Adrenal gland (tissue), 12 donors: ENCODE measurements around the gene SNAP25. TPM values are rescaled to one million over a fixed set of nuclear protein-coding genes. Genes with fewer than 3 reads are reported as not detected.

Experiments used
- DNase-seq, 7 donors: peaks; one replicate each; pipeline ENCODE4 v3.0.0-alpha.2; 2019 to 2020
- H3K27ac ChIP-seq, 5 donors: fragments of 200-600 bp; sonication (generic) in 4 of 5; 1 replicate in 3 of 5; 2 replicates in 2 of 5; pipeline versions ENCODE4 v1.5.1 to v1.8.0; 2016 to 2020; ENCODE audit warnings: mild to moderate bottlenecking in 1 of 5
- H3K27me3 ChIP-seq: fragments of 200-600 bp; 2 replicates; pipeline ENCODE4 v1.8.0; 2021
- H3K36me3 ChIP-seq, 2 donors: fragments of 200-600 bp; replicated peaks in 1 of 2; 1 replicate in 1 of 2; 2 replicates in 1 of 2; pipeline versions ENCODE4 v1.5.1 to v1.8.0; 2018 to 2022
- H3K4me1 ChIP-seq, 2 donors: fragments of 200-600 bp; replicated peaks in 1 of 2; 1 replicate in 1 of 2; 2 replicates in 1 of 2; pipeline versions ENCODE4 v1.5.1 to v1.8.0; 2018 to 2021
- H3K4me3 ChIP-seq, 4 donors: fragments of 200-600 bp; sonication (generic) in 3 of 4; one replicate each; pipeline ENCODE4 v1.5.1; 2016 to 2018
- H3K9me3 ChIP-seq, 3 donors: fragments of 200-600 bp; sonication (generic) in 1 of 3; replicated peaks in 1 of 3; 1 replicate in 2 of 3; 2 replicates in 1 of 3; pipeline versions ENCODE4 v1.5.1 to v1.8.0; 2016 to 2021
- POLR2A ChIP-seq, 2 donors: fragments of 450-650 bp; IDR thresholded peaks; one replicate each; pipeline ENCODE4 v1.6.1; 2017; ENCODE audit warnings: antibody characterized with exemption in 2 of 2, mild to moderate bottlenecking in 2 of 2, moderate library complexity in 1 of 2
- WGBS, 4 donors: extraction: QIAGEN DNeasy Blood & Tissue Kit in 2 of 4; methylation state at CpG; one replicate each; pipeline versions ENCODE4 v1.1.5 to v1.1.7; 2013 to 2017; 5-methylcytosine and 5-hydroxymethylcytosine counted together
- intact Hi-C, 2 donors: fragments of 100-400 bp; cut with DNase I; formaldehyde crosslinking; loops; one replicate each; pipeline versions ENCODE4 v1.14.1 to v1.15.0; 2022 to 2023
- polyA plus RNA-seq, 3 donors: library from polyadenylated mRNA; stranded (reverse); fragments of 200-250 nt in 2 of 3; fragments of 350-450 nt in 1 of 3; fragmentation: Illumina TruSeq in 1 of 3; extraction: RNeasy Lipid Tissue Mini Kit (QIAGEN cat#74804) in 1 of 3; gene quantifications; one replicate each; pipeline ENCODE4 v1.2.3, GENCODE V29; 2013 to 2014
- total RNA-seq, 9 donors: library from RNA; depleted of rRNA in 4 of 9; stranded (reverse); fragments of >200 nt in 4 of 9; fragments of 120-200 nt in 1 of 9; fragmentation: NEBNext Ultra II Directional in 1 of 9; extraction: Animal tissue kit (Norgen Biotek cat#: 25700) in 1 of 9; gene quantifications; one replicate each; pipeline versions ENCODE4 v1.1.0 to v1.2.4, GENCODE V29; 2013 to 2023
- TF ChIP-seq, protein P1 (sequence below), 6 experiments: fragments of 450-650 bp in 4 of 6; fragments of 200-600 bp in 2 of 6; sonication (generic) in 1 of 6; IDR thresholded peaks; 1 replicate in 5 of 6; 2 replicates in 1 of 6; pipeline versions ENCODE4 v1.5.1 to v1.8.0; 2016 to 2021; ENCODE audit warnings: antibody characterized with exemption in 6 of 6, mild to moderate bottlenecking in 2 of 6, moderate library complexity in 1 of 6
- donor health status: healthy with polysubstance abuse.
- donor health status: Bipolar disorder and iron deficiency.
- donor health status: DM: yes; HTN: yes; CAD: no.
- donor health status: DM: no; HTN: no; CAD: no.
- donor health status: DM: no; HTN: no; CAD: no.
- donor health status: DM: yes; HTN: yes; CAD: no.

Gene SNAP25
- total and polyA plus RNA-seq, 12 donors = 1.0 to 35.9 (median 11.8) TPM; not detected in 1

- Histone ChIP-seq H3K9me3 (no peaks in the 10 kb centered on the region), H3K36me3 (no peaks in the 10 kb centered on the region), H3K4me1 (peaks cover 9 to 13% of the 10 kb centered on the region in 2 donors), H3K27ac (peak overlapping the region in 2 of 5 donors; percentile 69 to 76), H3K4me3 (peak overlapping the region in 2 of 4 donors; percentile 22 to 53), H3K27me3 (peaks cover 9% of the 10 kb centered on the region)
- TF ChIP-seq, protein P1, sequence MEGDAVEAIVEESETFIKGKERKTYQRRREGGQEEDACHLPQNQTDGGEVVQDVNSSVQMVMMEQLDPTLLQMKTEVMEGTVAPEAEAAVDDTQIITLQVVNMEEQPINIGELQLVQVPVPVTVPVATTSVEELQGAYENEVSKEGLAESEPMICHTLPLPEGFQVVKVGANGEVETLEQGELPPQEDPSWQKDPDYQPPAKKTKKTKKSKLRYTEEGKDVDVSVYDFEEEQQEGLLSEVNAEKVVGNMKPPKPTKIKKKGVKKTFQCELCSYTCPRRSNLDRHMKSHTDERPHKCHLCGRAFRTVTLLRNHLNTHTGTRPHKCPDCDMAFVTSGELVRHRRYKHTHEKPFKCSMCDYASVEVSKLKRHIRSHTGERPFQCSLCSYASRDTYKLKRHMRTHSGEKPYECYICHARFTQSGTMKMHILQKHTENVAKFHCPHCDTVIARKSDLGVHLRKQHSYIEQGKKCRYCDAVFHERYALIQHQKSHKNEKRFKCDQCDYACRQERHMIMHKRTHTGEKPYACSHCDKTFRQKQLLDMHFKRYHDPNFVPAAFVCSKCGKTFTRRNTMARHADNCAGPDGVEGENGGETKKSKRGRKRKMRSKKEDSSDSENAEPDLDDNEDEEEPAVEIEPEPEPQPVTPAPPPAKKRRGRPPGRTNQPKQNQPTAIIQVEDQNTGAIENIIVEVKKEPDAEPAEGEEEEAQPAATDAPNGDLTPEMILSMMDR (IDR thresholded peaks at IDR 0.05) = peak in 2 of 6 experiments; percentile 5 to 23
- peak; percentile 17 to 25 for TF ChIP-seq POLR2A (IDR thresholded peaks at IDR 0.05)
- intact Hi-C loops = no loop called here
- DNase-seq = peak; percentile 61 to 86 (median 72)
- WGBS, 4 donors = 2 to 5% (median 3%) methylated on average over 20 to 47 of the region's 47 CpGs
Observed at GRCh38 chr20:10171864-10172751, 46.5 kb upstream of the SNAP25 start.

GRCh38 chr20:10172998-10173655 is 45.5 kb upstream of the SNAP25 start:
- DNase-seq = no peak
- intact Hi-C loops = no loop called here
- Histone ChIP-seq H3K9me3 (no peaks in the 10 kb centered on the region), H3K4me3 (no peak overlapping the region), H3K27me3 (peaks cover 9% of the 10 kb centered on the region), H3K36me3 (no peaks in the 10 kb centered on the region), H3K4me1 (peaks cover 9 to 13% of the 10 kb centered on the region in 2 donors), H3K27ac (peak overlapping the region in 1 of 5 donors; percentile 69)
- WGBS, 4 donors = 89 to 94% (median 92%) methylated on average over 16 of the region's 16 CpGs
- TF ChIP-seq POLR2A (IDR thresholded peaks at IDR 0.05) = no peak
- TF ChIP-seq, protein P1 (IDR thresholded peaks at IDR 0.05) = no peak

- H3K4me3 ChIP-seq = no peak overlapping the region
- TF ChIP-seq POLR2A (IDR thresholded peaks at IDR 0.05) = no peak
- TF ChIP-seq, protein P1 (IDR thresholded peaks at IDR 0.05) = no peak
- peaks cover 9% of the 10 kb centered on the region for H3K27me3 ChIP-seq
- intact Hi-C loops = no loop called here
- no peak overlapping the region for H3K27ac ChIP-seq
- peaks cover 9 to 13% of the 10 kb centered on the region in 2 donors for H3K4me1 ChIP-seq
- WGBS, 4 donors = 86 to 98% (median 96%) methylated on average over 1 of the region's 1 CpG
- no peak for DNase-seq
- H3K9me3 ChIP-seq = no peaks in the 10 kb centered on the region
- no peaks in the 10 kb centered on the region for H3K36me3 ChIP-seq
Observed at GRCh38 chr20:10174400-10174799, 44.2 kb upstream of the SNAP25 start.

GRCh38 chr20:10177326-10177725 is 41.3 kb upstream of the SNAP25 start:
- Histone ChIP-seq H3K36me3 (no peaks in the 10 kb centered on the region), H3K4me3 (no peak overlapping the region), H3K9me3 (no peaks in the 10 kb centered on the region), H3K27ac (no peak overlapping the region), H3K27me3 (peaks cover 9% of the 10 kb centered on the region), H3K4me1 (peaks cover 4 to 5% of the 10 kb centered on the region in 2 donors)
- intact Hi-C loops = no loop called here
- TF ChIP-seq POLR2A (IDR thresholded peaks at IDR 0.05) = no peak
- TF ChIP-seq, protein P1 (IDR thresholded peaks at IDR 0.05) = no peak
- no peak for DNase-seq
- WGBS, 4 donors = 72 to 82% (median 77%) methylated on average over 3 of the region's 3 CpGs
